Rectal smooth muscle tissue (tissue), 1 donor: ENCODE measurements around the gene PRPF38A.

Experiments used
- H3K27ac ChIP-seq: one replicate; pipeline ENCODE4 v1.7.0; 2013; ENCODE audit warnings: low read depth, low read length, inconsistent platforms
- H3K27me3 ChIP-seq: one replicate; pipeline ENCODE4 v1.7.0; 2013; ENCODE audit warnings: low read length; ENCODE audit not compliant: control insufficient read depth, insufficient read depth
- H3K36me3 ChIP-seq: one replicate; pipeline ENCODE4 v1.7.0; 2013; ENCODE audit warnings: low read length; ENCODE audit not compliant: control insufficient read depth, insufficient read depth
- H3K4me1 ChIP-seq: one replicate; pipeline ENCODE4 v1.7.0; 2013; ENCODE audit warnings: low read length; ENCODE audit not compliant: control insufficient read depth, insufficient read depth
- H3K4me3 ChIP-seq: one replicate; pipeline ENCODE4 v1.7.0; 2013; ENCODE audit warnings: low read length
- H3K9ac ChIP-seq: one replicate; pipeline ENCODE4 v1.7.0; 2013; ENCODE audit warnings: low read length

Gene PRPF38A

GRCh38 chr1:52435650-52436049, 31.2 kb downstream of the PRPF38A start:
- no peak overlapping the region for H3K4me3 ChIP-seq
- H3K9ac ChIP-seq: no peak overlapping the region
- H3K27ac ChIP-seq: no peak overlapping the region
- H3K4me1 ChIP-seq: no peaks in the 10 kb centered on the region
- H3K27me3 ChIP-seq: no peaks in the 10 kb centered on the region
- peaks cover 22% of the 10 kb centered on the region for H3K36me3 ChIP-seq

- Histone ChIP-seq H3K4me3 (no peak overlapping the region), H3K9ac (no peak overlapping the region), H3K4me1 (no peaks in the 10 kb centered on the region), H3K36me3 (peaks cover 17% of the 10 kb centered on the region), H3K27ac (no peak overlapping the region), H3K27me3 (no peaks in the 10 kb centered on the region)
Observed at GRCh38 chr1:52436817-52437216, 32.4 kb downstream of the PRPF38A start.

GRCh38 chr1:52439976-52440375, 35.6 kb downstream of the PRPF38A start:
- Histone ChIP-seq H3K4me3 (no peak overlapping the region), H3K4me1 (no peaks in the 10 kb centered on the region), H3K27ac (no peak overlapping the region), H3K9ac (no peak overlapping the region), H3K36me3 (peaks cover 7% of the 10 kb centered on the region), H3K27me3 (no peaks in the 10 kb centered on the region)

GRCh38 chr1:52444463-52444862, 40.1 kb downstream of the PRPF38A start:
- H3K27me3 ChIP-seq: no peaks in the 10 kb centered on the region
- H3K36me3 ChIP-seq: peaks cover 2% of the 10 kb centered on the region
- H3K4me1 ChIP-seq: no peaks in the 10 kb centered on the region
- H3K9ac ChIP-seq: no peak overlapping the region
- no peak overlapping the region for H3K27ac ChIP-seq
- no peak overlapping the region for H3K4me3 ChIP-seq

- no peaks in the 10 kb centered on the region for H3K27me3 ChIP-seq
- H3K4me3 ChIP-seq: no peak overlapping the region
- H3K4me1 ChIP-seq: no peaks in the 10 kb centered on the region
- no peak overlapping the region for H3K27ac ChIP-seq
- H3K36me3 ChIP-seq: no peaks in the 10 kb centered on the region
- H3K9ac ChIP-seq: no peak overlapping the region
Observed at GRCh38 chr1:52454127-52454526, 49.7 kb downstream of the PRPF38A start.

- Histone ChIP-seq H3K4me1 (no peaks in the 10 kb centered on the region), H3K36me3 (no peaks in the 10 kb centered on the region), H3K27ac (no peak overlapping the region), H3K4me3 (no peak overlapping the region), H3K27me3 (no peaks in the 10 kb centered on the region), H3K9ac (no peak overlapping the region)
Observed at GRCh38 chr1:52454779-52455178, 50.4 kb downstream of the PRPF38A start.

GRCh38 chr1:52455686-52456085, 51.3 kb downstream of the PRPF38A start:
- no peaks in the 10 kb centered on the region for H3K27me3 ChIP-seq
- no peak overlapping the region for H3K27ac ChIP-seq
- no peak overlapping the region for H3K9ac ChIP-seq
- no peak overlapping the region for H3K4me3 ChIP-seq
- no peaks in the 10 kb centered on the region for H3K4me1 ChIP-seq
- no peaks in the 10 kb centered on the region for H3K36me3 ChIP-seq

GRCh38 chr1:52460694-52461093, 56.3 kb downstream of the PRPF38A start:
- Histone ChIP-seq H3K9ac (no peak overlapping the region), H3K4me3 (no peak overlapping the region), H3K36me3 (no peaks in the 10 kb centered on the region), H3K27ac (no peak overlapping the region), H3K27me3 (no peaks in the 10 kb centered on the region), H3K4me1 (no peaks in the 10 kb centered on the region)

GRCh38 chr1:52461821-52462220, 57.4 kb downstream of the PRPF38A start:
- no peak overlapping the region for H3K4me3 ChIP-seq
- H3K4me1 ChIP-seq: no peaks in the 10 kb centered on the region
- H3K27me3 ChIP-seq: no peaks in the 10 kb centered on the region
- H3K27ac ChIP-seq: no peak overlapping the region
- no peaks in the 10 kb centered on the region for H3K36me3 ChIP-seq
- H3K9ac ChIP-seq: no peak overlapping the region

GRCh38 chr1:52463891-52464290, 59.5 kb downstream of the PRPF38A start:
- Histone ChIP-seq H3K4me3 (no peak overlapping the region), H3K27me3 (no peaks in the 10 kb centered on the region), H3K9ac (no peak overlapping the region), H3K4me1 (no peaks in the 10 kb centered on the region), H3K27ac (no peak overlapping the region), H3K36me3 (no peaks in the 10 kb centered on the region)

- Histone ChIP-seq H3K36me3 (no peaks in the 10 kb centered on the region), H3K27ac (no peak overlapping the region), H3K4me3 (no peak overlapping the region), H3K9ac (no peak overlapping the region), H3K4me1 (no peaks in the 10 kb centered on the region), H3K27me3 (no peaks in the 10 kb centered on the region)
Observed at GRCh38 chr1:52469108-52469507, 64.7 kb downstream of the PRPF38A start.
